Subcutaneous adipose tissue (tissue), 4 donors: ENCODE results near the gene ADGRG6. TPM values are rescaled to one million over a fixed set of nuclear protein-coding genes. Genes with fewer than 3 reads are reported as not detected.

Source experiments
- CTCF ChIP-seq: fragments of 450-650 bp; IDR thresholded peaks from one replicate; pipeline ENCODE4 v1.5.1; 2016; ENCODE audit warnings: low read depth, mild to moderate bottlenecking, control low read depth, antibody characterized with exemption, moderate library complexity
- total RNA-seq, 4 donors: library from RNA; depleted of rRNA; stranded (reverse); fragments of >200 nt; gene quantifications; one replicate each; pipeline ENCODE4 v1.1.0, GENCODE V29; 2016

The ADGRG6 gene
- total RNA-seq, 4 donors from 2014 or later, result 17.3 to 25.8 (median 18.7) TPM

GRCh38 chr6:142369266-142369665 lies 67.5 kb downstream of the ADGRG6 start:
- TF ChIP-seq CTCF, result no peak

GRCh38 chr6:142372348-142372747 lies 70.5 kb downstream of the ADGRG6 start:
- no peak for TF ChIP-seq CTCF

- no peak for TF ChIP-seq CTCF
Measured at GRCh38 chr6:142373268-142374090, 71.7 kb downstream of the ADGRG6 start.

- TF ChIP-seq CTCF, result no peak
Measured at GRCh38 chr6:142374091-142374770, 72.4 kb downstream of the ADGRG6 start.

GRCh38 chr6:142374965-142375733 lies 73.3 kb downstream of the ADGRG6 start:
- TF ChIP-seq CTCF, result no peak

- TF ChIP-seq CTCF, result no peak
Measured at GRCh38 chr6:142376115-142376514, 74.3 kb downstream of the ADGRG6 start.
